C4-2B (cell line): Measurements from ENCODE around the gene CSNK1A1.
"Not testable (repeated sequence)": the region's sequence is repeated elsewhere in the genome, so short reads cannot be mapped to it uniquely, and the experiment has no call there.

Source experiments
- H3K27ac ChIP-seq: fragments of 450-650 bp; 2 replicates; pipeline ENCODE4 v1.5.1; 2017
- CTCF ChIP-seq: fragments of 450-650 bp; conservative IDR thresholded peaks from 2 replicates; pipeline ENCODE4 v1.5.1; 2017; ENCODE audit warnings: mild to moderate bottlenecking
- ZFX ChIP-seq: fragments of 450-650 bp; IDR thresholded peaks from 2 replicates; pipeline ENCODE4 v1.6.1; 2017

CSNK1A1 gene

DNA sequence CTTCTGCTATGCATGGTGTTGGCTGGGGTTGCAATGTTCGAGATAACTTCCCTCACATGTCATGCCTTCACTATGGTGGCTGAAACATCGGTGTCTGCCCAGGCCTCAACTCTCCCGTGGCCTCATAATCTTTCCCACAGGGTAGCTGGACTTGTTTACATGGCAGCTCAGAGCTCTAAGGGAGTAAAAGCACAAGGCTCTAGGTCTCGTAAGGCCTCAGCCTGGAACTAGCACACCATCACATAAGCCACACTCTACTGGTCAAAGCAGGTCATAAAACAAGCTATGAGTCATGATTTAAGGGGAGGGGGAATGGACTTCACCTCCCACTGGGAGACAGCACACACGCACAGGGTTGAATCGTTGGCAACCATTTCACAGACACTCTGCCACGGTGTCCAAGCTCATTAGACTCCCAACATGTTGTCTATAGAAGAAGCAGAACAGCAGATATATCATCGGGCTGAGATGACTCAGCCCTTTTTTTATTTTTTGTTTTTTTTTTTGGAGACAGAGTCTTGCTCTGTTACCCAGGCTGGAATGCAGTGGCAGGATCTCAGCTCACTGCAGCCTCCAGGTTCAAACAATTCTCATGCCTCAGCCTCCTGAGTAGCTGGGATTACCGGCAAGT, 105.4 kb downstream of the CSNK1A1 start:
- TF ChIP-seq CTCF, result no peak
- TF ChIP-seq ZFX, result no peak
- H3K27ac ChIP-seq, result peak overlapping the region; percentile 3; the same call in 1 of the 2 replicates

GRCh38 chr5:149445343-149445738, 105.9 kb downstream of the CSNK1A1 start:
- no peak overlapping the region; the same call in 1 of the 2 replicates for H3K27ac ChIP-seq
- TF ChIP-seq ZFX (no peak), CTCF (no peak)

DNA sequence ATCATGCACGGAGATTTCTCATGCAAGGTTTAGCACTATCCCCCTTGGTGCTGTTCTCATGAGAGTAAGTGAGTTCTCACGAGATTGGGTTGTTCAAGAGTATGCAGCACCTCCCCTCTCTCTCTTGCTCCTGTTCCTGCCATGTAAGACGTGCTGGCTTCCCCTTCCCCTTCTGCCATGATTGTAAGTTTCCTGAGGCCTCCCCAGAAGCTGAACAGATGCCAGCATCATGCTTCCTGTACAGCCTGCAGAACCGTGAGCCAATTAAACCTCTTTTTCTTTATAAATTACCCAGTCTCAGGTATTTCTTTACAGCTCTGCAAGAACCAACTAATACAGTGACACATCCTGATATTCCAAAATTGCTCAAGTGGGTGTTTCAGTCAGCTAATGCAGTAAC, 106.8 kb downstream of the CSNK1A1 start:
- not testable (repeated sequence) for H3K27ac ChIP-seq

- TF ChIP-seq CTCF, result no peak
- TF ChIP-seq ZFX, result no peak
- H3K27ac ChIP-seq, result peak overlapping the region; percentile 76
Measured at GRCh38 chr5:149443210-149443609, 108.0 kb downstream of the CSNK1A1 start.

DNA sequence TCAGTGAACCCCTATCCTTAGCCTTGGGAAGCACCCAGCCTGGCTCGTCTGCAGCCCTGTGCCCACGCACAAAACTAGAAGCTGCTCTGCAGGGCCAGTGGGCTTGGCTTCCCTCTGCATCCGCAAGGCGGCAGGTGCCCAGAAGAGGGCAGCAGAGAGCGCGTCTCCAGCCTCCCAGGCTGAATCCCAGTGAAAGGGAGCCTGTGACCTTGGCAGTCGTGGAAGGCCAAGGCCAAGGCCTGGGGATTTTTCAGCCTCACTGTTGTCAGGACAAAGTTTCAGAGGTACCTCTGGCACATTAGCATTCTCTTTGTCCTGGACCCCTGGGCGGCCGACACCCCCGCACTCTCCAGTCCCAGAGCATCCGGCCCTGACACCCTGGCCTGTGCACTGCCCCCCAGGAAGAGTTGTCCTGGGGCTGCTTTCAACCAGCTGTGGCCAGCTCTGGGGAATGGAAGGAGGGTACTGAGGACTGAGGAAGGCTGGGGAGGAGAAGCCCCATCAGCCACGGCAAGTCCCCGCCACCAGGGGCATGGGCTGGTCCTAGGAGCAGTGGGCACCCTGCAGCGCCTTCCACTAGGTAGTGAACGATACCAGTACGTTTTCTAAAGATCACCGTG, 108.6 kb downstream of the CSNK1A1 start:
- peak; percentile 99 for TF ChIP-seq CTCF
- peak; percentile 72; the same call in 1 of the 2 replicates for TF ChIP-seq ZFX
- H3K27ac ChIP-seq, result peak overlapping the region; percentile 76
